ENCODE results near the gene MGAM2.

GRCh38 chr7:142176901-142177300, 65.4 kb downstream of the MGAM2 start:
- TF ChIP-seq POLR2A (IDR thresholded peaks at IDR 0.05; ENCODE audit: low read depth, low read length) (no peak), RFX5 (IDR thresholded peaks at IDR 0.05; ENCODE audit: low read depth, low read length) (no peak), CTCF (conservative IDR thresholded peaks at IDR 0.05; ENCODE audit: low read depth, low read length) (no peak), CHD1 (IDR thresholded peaks at IDR 0.05; ENCODE audit: low read depth, low read length) (no peak), ELK1 (IDR thresholded peaks at IDR 0.05; ENCODE audit: borderline replicate concordance, low read depth, low read length) (no peak), RCOR1 (IDR thresholded peaks at IDR 0.05; ENCODE audit: insufficient replicate concordance, low read length) (no peak)

All from IMR-90 (cell line).